Measurements from ENCODE around the gene MYL4. TPM values are rescaled to one million over a fixed set of nuclear protein-coding genes. Genes with fewer than 3 reads are reported as not detected.
"Not testable (repeated sequence)": the region's sequence is repeated elsewhere in the genome, so short reads cannot be mapped to it uniquely, and the experiment has no call there.

The MYL4 gene
- total and polyA plus RNA-seq, 4 donors: 0.49 to 9.0 (median 0.56) TPM

DNA sequence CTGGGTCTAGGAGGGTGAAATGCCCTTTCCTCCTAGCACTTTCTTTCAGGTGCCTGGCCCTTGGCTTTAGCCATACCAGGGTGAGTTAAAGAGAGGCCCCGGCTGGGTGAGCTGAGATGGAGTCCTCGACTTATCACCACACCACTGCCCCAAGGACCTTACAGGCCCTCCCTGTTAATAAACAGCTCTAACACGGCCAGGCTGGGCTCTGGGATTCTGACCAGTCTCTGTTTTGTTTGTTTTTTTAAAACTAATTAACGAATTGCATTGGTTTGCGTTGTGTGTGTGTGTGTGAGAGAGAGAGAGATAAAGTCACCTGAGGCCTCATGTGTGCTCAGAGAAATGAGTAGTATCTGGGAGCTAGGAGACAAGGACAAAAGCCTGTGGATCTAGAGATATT lies 14.3 kb downstream of the MYL4 start:
- Histone ChIP-seq H3K27me3 (ENCODE audit: control insufficient read depth in 3 of 3, insufficient read depth in 3 of 3, low read length in 2 of 3) (no peaks in the 10 kb centered on the region), H3K4me3 (no peak overlapping the region), H3K9me3 (ENCODE audit: control insufficient read depth in 4 of 4, insufficient read depth in 3 of 4, low read length in 3 of 4) (no peaks in the 10 kb centered on the region), H3K4me1 (ENCODE audit: control insufficient read depth in 5 of 5, insufficient read depth in 5 of 5, low read length in 5 of 5) (peaks cover 3 to 15% (median 11%) of the 10 kb centered on the region in 5 donors), H3K9ac (ENCODE audit: insufficient read depth in 1 of 2, low read length in 2 of 2) (no peak overlapping the region), H3K27ac (ENCODE audit: low read depth in 1 of 2, low read length in 1 of 2) (peak overlapping the region; percentile 9 to 38), H3K36me3 (ENCODE audit: control insufficient read depth in 4 of 4, insufficient read depth in 4 of 4, low read length in 4 of 4) (no peaks in the 10 kb centered on the region)
- ATAC-seq (ENCODE audit: insufficient read depth, low FRiP score) (no peak), DNase-seq (no peak)
- WGBS, 2 donors: 83 to 91% methylated on average over 5 of the region's 5 CpGs
- TF ChIP-seq, protein P1, sequence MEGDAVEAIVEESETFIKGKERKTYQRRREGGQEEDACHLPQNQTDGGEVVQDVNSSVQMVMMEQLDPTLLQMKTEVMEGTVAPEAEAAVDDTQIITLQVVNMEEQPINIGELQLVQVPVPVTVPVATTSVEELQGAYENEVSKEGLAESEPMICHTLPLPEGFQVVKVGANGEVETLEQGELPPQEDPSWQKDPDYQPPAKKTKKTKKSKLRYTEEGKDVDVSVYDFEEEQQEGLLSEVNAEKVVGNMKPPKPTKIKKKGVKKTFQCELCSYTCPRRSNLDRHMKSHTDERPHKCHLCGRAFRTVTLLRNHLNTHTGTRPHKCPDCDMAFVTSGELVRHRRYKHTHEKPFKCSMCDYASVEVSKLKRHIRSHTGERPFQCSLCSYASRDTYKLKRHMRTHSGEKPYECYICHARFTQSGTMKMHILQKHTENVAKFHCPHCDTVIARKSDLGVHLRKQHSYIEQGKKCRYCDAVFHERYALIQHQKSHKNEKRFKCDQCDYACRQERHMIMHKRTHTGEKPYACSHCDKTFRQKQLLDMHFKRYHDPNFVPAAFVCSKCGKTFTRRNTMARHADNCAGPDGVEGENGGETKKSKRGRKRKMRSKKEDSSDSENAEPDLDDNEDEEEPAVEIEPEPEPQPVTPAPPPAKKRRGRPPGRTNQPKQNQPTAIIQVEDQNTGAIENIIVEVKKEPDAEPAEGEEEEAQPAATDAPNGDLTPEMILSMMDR (IDR thresholded peaks at IDR 0.05; ENCODE audit: control extremely low read depth, extremely low read depth): no peak

DNA sequence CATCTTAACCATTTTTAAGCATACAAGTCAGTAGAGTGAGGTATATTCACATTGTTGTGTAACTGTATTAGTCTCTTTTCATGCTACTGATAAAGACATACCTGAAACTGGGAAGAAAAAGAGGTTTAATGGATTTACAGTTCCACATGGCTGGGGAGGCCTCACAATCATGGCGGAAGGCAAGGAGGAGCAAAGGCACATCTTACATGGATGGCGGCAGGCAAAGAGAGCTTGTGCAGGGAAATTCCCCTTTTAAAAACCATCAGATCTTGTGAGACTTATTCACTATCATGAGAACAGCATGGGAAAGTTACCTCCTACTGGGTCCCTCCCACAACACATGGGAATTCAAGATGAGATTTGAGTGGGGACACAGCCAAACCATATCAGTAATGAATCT lies 14.9 kb downstream of the MYL4 start:
- not testable (repeated sequence) for H3K27me3 ChIP-seq (ENCODE audit: control insufficient read depth in 3 of 3, insufficient read depth in 3 of 3, low read length in 2 of 3); H3K36me3 ChIP-seq (ENCODE audit: control insufficient read depth in 4 of 4, insufficient read depth in 4 of 4, low read length in 4 of 4); ATAC-seq (ENCODE audit: insufficient read depth, low FRiP score); DNase-seq; H3K9ac ChIP-seq (ENCODE audit: insufficient read depth in 1 of 2, low read length in 2 of 2); H3K9me3 ChIP-seq (ENCODE audit: control insufficient read depth in 4 of 4, insufficient read depth in 3 of 4, low read length in 3 of 4); H3K4me3 ChIP-seq; H3K27ac ChIP-seq (ENCODE audit: low read depth in 1 of 2, low read length in 1 of 2)
- peaks cover 3 to 15% (median 11%) of the 10 kb centered on the region in 5 donors for H3K4me1 ChIP-seq (ENCODE audit: control insufficient read depth in 5 of 5, insufficient read depth in 5 of 5, low read length in 5 of 5)
- 98% methylated on average over 2 of the region's 2 CpGs for WGBS, 2 donors

DNA sequence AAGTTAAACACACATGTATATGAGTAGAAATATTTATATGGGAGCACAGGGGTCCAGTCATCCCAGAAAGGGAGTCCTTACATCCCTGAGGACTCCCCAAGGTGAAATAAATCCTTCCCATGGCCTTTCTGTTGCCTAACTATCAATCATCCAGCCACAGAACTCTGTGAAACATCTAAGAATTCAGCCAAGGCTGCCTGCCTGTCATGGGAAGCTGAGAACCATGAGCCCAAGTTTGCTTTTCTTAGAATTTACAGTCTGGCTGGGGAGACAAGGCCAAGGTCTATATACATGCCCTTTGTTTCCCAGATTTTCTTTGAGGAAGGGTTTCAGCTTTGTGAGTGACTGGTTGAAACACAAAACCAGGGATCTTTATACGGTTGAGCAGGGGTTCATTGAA lies 15.8 kb downstream of the MYL4 start:
- H3K4me1 ChIP-seq (ENCODE audit: control insufficient read depth in 5 of 5, insufficient read depth in 5 of 5, low read length in 5 of 5): peaks cover 3 to 17% (median 11%) of the 10 kb centered on the region in 5 donors
- no peaks in the 10 kb centered on the region for H3K36me3 ChIP-seq (ENCODE audit: control insufficient read depth in 4 of 4, insufficient read depth in 4 of 4, low read length in 4 of 4)
- peak overlapping the region; percentile 71 to 87 for H3K27ac ChIP-seq (ENCODE audit: low read depth in 1 of 2, low read length in 1 of 2)
- WGBS, 2 donors: 43 to 66% methylated on average over 1 of the region's 1 CpG
- H3K9ac ChIP-seq (ENCODE audit: insufficient read depth in 1 of 2, low read length in 2 of 2): no peak overlapping the region
- no peak for ATAC-seq (ENCODE audit: insufficient read depth, low FRiP score)
- H3K27me3 ChIP-seq (ENCODE audit: control insufficient read depth in 3 of 3, insufficient read depth in 3 of 3, low read length in 2 of 3): no peaks in the 10 kb centered on the region
- H3K9me3 ChIP-seq (ENCODE audit: control insufficient read depth in 4 of 4, insufficient read depth in 3 of 4, low read length in 3 of 4): no peaks in the 10 kb centered on the region
- H3K4me3 ChIP-seq: no peak overlapping the region
- DNase-seq: no peak
- TF ChIP-seq, protein P1 (IDR thresholded peaks at IDR 0.05; ENCODE audit: control extremely low read depth, extremely low read depth): no peak

DNA sequence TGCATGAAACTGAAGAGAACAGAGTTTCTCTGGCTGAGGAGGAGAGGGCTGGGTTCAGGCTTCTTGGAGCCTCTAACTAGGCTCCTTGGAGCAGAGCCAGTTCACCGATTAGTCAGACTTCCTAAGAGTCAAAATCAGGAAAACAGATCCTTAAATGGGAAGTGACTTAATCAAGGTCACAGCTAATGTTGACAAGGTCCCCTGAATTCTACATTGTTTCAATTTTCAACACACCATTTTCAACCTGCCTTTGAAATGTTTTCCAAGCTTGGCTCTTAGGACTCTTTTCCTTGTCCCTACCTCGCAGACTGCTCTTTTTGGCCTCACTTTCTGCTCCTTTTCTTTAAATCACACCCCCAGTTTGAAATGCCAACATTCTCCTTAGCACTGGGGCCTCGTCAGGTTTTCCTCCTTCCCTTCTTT lies 16.3 kb downstream of the MYL4 start:
- Histone ChIP-seq H3K27ac (ENCODE audit: low read depth in 1 of 2, low read length in 1 of 2) (peak overlapping the region; percentile 71 to 87), H3K36me3 (ENCODE audit: control insufficient read depth in 4 of 4, insufficient read depth in 4 of 4, low read length in 4 of 4) (no peaks in the 10 kb centered on the region), H3K27me3 (ENCODE audit: control insufficient read depth in 3 of 3, insufficient read depth in 3 of 3, low read length in 2 of 3) (peaks cover 0 to 2% (median 0%) of the 10 kb centered on the region in 3 donors), H3K9ac (ENCODE audit: insufficient read depth in 1 of 2, low read length in 2 of 2) (no peak overlapping the region), H3K9me3 (ENCODE audit: control insufficient read depth in 4 of 4, insufficient read depth in 3 of 4, low read length in 3 of 4) (no peaks in the 10 kb centered on the region), H3K4me1 (ENCODE audit: control insufficient read depth in 5 of 5, insufficient read depth in 5 of 5, low read length in 5 of 5) (peaks cover 2 to 19% (median 10%) of the 10 kb centered on the region in 5 donors), H3K4me3 (no peak overlapping the region)
- TF ChIP-seq, protein P1 (IDR thresholded peaks at IDR 0.05; ENCODE audit: control extremely low read depth, extremely low read depth): no peak
- ATAC-seq (ENCODE audit: insufficient read depth, low FRiP score) (peak; percentile 56), DNase-seq (peak in 2 of 3 donors; percentile 57 to 74)
- 24 to 40% methylated on average over 3 of the region's 3 CpGs for WGBS, 2 donors

All from lung (tissue), 12 donors.